Caco-2 (cell line): Measurements from ENCODE around the gene SYT12. TPM values are rescaled to one million over a fixed set of nuclear protein-coding genes. Genes with fewer than 3 reads are reported as not detected.
A peak's percentile ranks its signal among the peaks of the same experiment; 100 is the strongest.

Experiments
- BruUV-seq: library from RNA; stranded (reverse); fragments of 400-500 nt; replicated peaks from 2 replicates; lab custom pipeline; 2021; lab: Mats Ljungman, UMichigan
- CTCF ChIA-PET: fragments of 300-600 bp; sonication (Branson Sonifier 250); formaldehyde crosslinking; loops from one replicate; lab custom pipeline; 2022; ENCODE audit warnings: antibody characterized with exemption; lab: Charles Lee
- POLR2A ChIA-PET: fragments of 300-600 bp; sonication (Branson Sonifier 250); formaldehyde crosslinking; loops from one replicate; lab custom pipeline; 2022; ENCODE audit warnings: antibody characterized with exemption; lab: Charles Lee
- DNase-seq, 2 experiments: peaks; one replicate each; pipeline versions ENCODE4 v3.0.0 to v3.0.0-alpha.2; 2020 to 2022
- H3K27me3 ChIP-seq: replicated peaks from 2 replicates; pipeline ENCODE4 v1.6.0; 2011; ENCODE audit warnings: low read length; ENCODE audit not compliant: control insufficient read depth, insufficient read depth
- H3K36me3 ChIP-seq: 2 replicates; pipeline ENCODE4 v1.5.1; 2011; ENCODE audit warnings: low read length; ENCODE audit not compliant: control insufficient read depth, insufficient read depth
- H3K4me1 ChIP-seq: fragments of 250-450 bp; sonication (Bioruptor Pico); 2 replicates; pipeline ENCODE4 v1.5.1; 2020; ENCODE audit warnings: mild to moderate bottlenecking
- H3K4me3 ChIP-seq: 2 replicates; pipeline ENCODE4 v1.5.1; 2011; ENCODE audit warnings: low read depth, mild to moderate bottlenecking, control low read depth, low read length
- H3K9me3 ChIP-seq: fragments of 250-450 bp; sonication (Bioruptor Pico); 2 replicates; pipeline ENCODE4 v1.5.1; 2020; ENCODE audit warnings: mild to moderate bottlenecking, moderate library complexity
- H3K27ac Mint-ChIP-seq: one replicate; pipeline ENCODE4 v1.8.0; 2022; ENCODE audit warnings: mixed read lengths; ENCODE audit not compliant: unreplicated experiment
- H3K27me3 Mint-ChIP-seq: one replicate; pipeline ENCODE4 v1.8.0; 2022; ENCODE audit warnings: mixed read lengths; ENCODE audit not compliant: insufficient read depth, unreplicated experiment
- H3K36me3 Mint-ChIP-seq: one replicate; pipeline ENCODE4 v1.8.0; 2022; ENCODE audit warnings: mild to moderate bottlenecking, mixed read lengths; ENCODE audit not compliant: insufficient read depth, unreplicated experiment
- H3K4me1 Mint-ChIP-seq: one replicate; pipeline ENCODE4 v1.8.0; 2022; ENCODE audit warnings: low read depth, mixed read lengths; ENCODE audit not compliant: unreplicated experiment
- H3K4me3 Mint-ChIP-seq: one replicate; pipeline ENCODE4 v1.8.0; 2022; ENCODE audit warnings: mild to moderate bottlenecking, moderate library complexity, mixed read lengths; ENCODE audit not compliant: unreplicated experiment
- H3K9me3 Mint-ChIP-seq: one replicate; pipeline ENCODE4 v1.8.0; 2022; ENCODE audit warnings: mixed read lengths; ENCODE audit not compliant: unreplicated experiment
- intact Hi-C: fragments of 100-400 bp; cut with micrococcal nuclease; formaldehyde crosslinking; loops from one replicate; pipeline ENCODE4 v1.10.0; 2022; ENCODE audit not compliant: unreplicated experiment
- total RNA-seq: library from RNA; stranded (reverse); gene quantifications from 2 replicates; pipeline ENCODE4 v1.2.3, GENCODE V29; 2022
- TF ChIP-seq, protein P1 (sequence below), 2 experiments: fragments of 200-600 bp in 1 of 2; IDR thresholded peaks; 1 replicate in 1 of 2; 2 replicates in 1 of 2; pipeline versions ENCODE4 v1.5.1 to v1.8.0; 2011 to 2022; ENCODE audit warnings: antibody characterized with exemption in 1 of 2, control low read depth in 1 of 2, inconsistent platforms in 1 of 2, low read depth in 1 of 2, low read length in 1 of 2, mild to moderate bottlenecking in 1 of 2, moderate library complexity in 1 of 2; ENCODE audit not compliant: insufficient read depth in 1 of 2, severe bottlenecking in 1 of 2, unreplicated experiment in 1 of 2

Gene SYT12
- total RNA-seq, 1 experiment from 2014 or later: 0.82 TPM

DNA sequence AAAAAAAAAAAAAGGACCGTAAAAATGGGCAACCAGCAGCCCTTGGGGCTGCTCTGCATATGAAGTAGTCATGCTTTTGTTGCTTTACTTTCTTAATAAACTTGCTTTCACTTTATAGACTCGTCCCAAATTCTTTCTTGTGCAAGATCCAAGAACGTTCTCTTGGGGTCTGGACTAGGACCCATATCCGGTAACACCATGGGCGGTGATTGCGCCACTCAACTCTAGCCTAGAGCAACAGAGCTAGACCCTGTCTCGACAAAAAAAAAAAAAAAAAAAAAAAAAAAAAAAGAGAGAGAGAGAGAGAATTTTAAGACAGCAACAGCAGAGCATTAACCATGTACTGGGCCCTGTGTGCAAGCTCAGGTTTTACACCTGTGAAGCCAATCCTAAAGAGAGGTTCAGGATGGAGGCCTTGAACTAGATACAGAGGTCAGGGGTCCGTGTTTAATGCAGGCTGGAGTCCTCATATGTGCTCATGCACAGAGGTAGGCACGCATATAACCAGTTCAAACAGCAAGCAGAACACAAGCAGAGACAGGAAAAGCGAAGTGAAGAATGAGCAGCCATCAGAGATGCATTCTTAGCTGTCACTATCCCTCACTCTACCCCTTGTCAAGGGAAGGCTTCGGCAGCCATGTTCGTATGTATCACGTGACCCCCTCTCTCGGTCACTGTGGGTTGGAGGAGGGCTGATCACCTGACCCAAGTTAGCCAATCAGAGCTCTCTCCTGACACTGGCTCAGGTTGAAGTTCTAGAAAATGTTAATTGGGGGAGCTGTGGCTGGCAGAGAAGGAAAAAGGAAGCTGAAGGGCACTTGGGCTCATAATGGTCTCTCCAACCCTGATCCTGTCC is 16.7 kb upstream of the SYT12 start:
- no peak overlapping the region for H3K4me3 Mint-ChIP-seq

DNA sequence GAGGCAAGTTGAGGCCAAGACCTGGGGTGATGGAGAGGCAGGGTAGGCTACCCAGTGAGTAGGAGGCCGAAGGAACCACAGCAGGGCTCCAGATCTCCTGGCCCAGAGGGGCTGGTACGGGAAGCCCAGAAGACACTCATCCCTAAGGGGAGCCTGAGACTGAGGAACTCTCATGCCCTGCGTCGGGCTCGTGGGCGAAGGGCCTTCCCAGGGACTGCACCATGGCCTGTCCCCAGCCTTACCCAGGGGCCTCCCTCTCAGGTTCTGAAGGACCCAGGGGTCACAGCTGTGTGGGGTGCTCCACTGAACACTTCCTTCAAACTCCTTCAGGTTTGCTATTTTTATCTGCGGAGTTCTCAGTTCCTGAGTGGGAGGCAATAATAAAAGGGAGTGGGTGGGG is 15.8 kb upstream of the SYT12 start:
- TF ChIP-seq, protein P1, sequence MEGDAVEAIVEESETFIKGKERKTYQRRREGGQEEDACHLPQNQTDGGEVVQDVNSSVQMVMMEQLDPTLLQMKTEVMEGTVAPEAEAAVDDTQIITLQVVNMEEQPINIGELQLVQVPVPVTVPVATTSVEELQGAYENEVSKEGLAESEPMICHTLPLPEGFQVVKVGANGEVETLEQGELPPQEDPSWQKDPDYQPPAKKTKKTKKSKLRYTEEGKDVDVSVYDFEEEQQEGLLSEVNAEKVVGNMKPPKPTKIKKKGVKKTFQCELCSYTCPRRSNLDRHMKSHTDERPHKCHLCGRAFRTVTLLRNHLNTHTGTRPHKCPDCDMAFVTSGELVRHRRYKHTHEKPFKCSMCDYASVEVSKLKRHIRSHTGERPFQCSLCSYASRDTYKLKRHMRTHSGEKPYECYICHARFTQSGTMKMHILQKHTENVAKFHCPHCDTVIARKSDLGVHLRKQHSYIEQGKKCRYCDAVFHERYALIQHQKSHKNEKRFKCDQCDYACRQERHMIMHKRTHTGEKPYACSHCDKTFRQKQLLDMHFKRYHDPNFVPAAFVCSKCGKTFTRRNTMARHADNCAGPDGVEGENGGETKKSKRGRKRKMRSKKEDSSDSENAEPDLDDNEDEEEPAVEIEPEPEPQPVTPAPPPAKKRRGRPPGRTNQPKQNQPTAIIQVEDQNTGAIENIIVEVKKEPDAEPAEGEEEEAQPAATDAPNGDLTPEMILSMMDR (IDR thresholded peaks at IDR 0.05; ENCODE audit: insufficient read depth in 1 of 2, low read depth in 1 of 2, low read length in 1 of 2, severe bottlenecking in 1 of 2, unreplicated experiment in 1 of 2): no peak
- H3K4me1 Mint-ChIP-seq: peaks cover 15% of the 10 kb centered on the region
- Histone ChIP-seq H3K27me3 (no peaks in the 10 kb centered on the region), H3K4me3 (no peak overlapping the region), H3K36me3 (no peaks in the 10 kb centered on the region), H3K9me3 (no peaks in the 10 kb centered on the region), H3K4me1 (peaks cover 14% of the 10 kb centered on the region; the same call in 1 of the 2 replicates)
- CTCF ChIA-PET: interaction anchor here (0.6 to 1.6 kb wide), 3 partner anchors 10 to 33 kb away, joined by 3 to 4 read pairs (median 4); no protein-coding TSS in a partner anchor
- DNase-seq: no peak
- H3K27me3 Mint-ChIP-seq: no peaks in the 10 kb centered on the region
- no TSS peak for BruUV-seq
- H3K9me3 Mint-ChIP-seq: no peaks in the 10 kb centered on the region
- intact Hi-C loops: no loop called here
- no peak overlapping the region for H3K4me3 Mint-ChIP-seq
- peaks cover 6% of the 10 kb centered on the region for H3K36me3 Mint-ChIP-seq
- POLR2A ChIA-PET: no interaction called here
- H3K27ac Mint-ChIP-seq: no peak overlapping the region

More for the DNA sequence above, 16.7 kb upstream of the SYT12 start:
- H3K27me3 ChIP-seq: no peaks in the 10 kb centered on the region
- CTCF ChIA-PET: interaction anchor here (0.6 to 1.6 kb wide), 5 partner anchors 10 to 129 kb away, joined by 3 to 12 read pairs (median 4); no protein-coding TSS in a partner anchor
- intact Hi-C loops: no loop called here
- Mint-ChIP-seq H3K27me3 (no peaks in the 10 kb centered on the region), H3K4me1 (peaks cover 15% of the 10 kb centered on the region), H3K27ac (no peak overlapping the region), H3K9me3 (no peaks in the 10 kb centered on the region), H3K36me3 (peaks cover 6% of the 10 kb centered on the region)
- POLR2A ChIA-PET: interaction anchor here (0.6 kb wide), 2 partner anchors 10 to 250 kb away, joined by 7 to 10 read pairs; no protein-coding TSS in a partner anchor
- no peak overlapping the region for H3K4me3 ChIP-seq
- H3K36me3 ChIP-seq: no peaks in the 10 kb centered on the region
- peak; percentile 74 to 83 for DNase-seq
- H3K9me3 ChIP-seq: no peaks in the 10 kb centered on the region
- peaks cover 16% of the 10 kb centered on the region; the same call in 1 of the 2 replicates for H3K4me1 ChIP-seq
- no TSS peak for BruUV-seq
- TF ChIP-seq, protein P1 (IDR thresholded peaks at IDR 0.05; ENCODE audit: insufficient read depth in 1 of 2, low read depth in 1 of 2, low read length in 1 of 2, severe bottlenecking in 1 of 2, unreplicated experiment in 1 of 2): no peak

DNA sequence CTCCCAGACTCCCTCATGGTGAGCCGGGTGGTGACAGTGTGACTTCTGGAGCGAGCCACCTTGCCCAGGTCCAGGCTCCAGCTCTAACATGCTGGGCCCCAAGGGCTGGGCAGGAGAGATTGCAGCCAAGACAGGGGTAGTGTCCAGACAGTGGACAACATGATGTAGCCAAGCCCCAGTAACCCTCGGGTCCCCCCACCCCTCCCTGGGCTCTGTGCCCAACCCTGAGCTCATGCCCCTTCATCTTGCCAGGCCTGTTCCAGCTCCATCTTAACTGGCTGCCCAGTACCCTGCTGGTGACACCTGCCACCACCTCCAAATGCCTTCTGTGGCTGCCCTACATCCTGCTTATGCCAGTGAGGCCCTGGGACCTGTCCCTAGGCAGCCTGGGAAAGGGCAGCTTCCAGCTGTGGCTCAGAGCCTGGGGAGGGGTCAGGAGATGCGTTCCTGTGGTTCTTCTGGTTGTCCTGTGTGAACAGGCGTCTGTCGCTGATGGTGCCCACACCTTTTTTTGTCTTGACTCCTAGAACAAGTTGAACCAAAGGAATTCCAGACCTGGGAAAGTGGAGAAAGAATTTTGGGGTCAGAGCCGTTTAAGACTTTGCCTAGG is 12.5 kb upstream of the SYT12 start:
- Mint-ChIP-seq H3K4me1 (peaks cover 6% of the 10 kb centered on the region), H3K36me3 (peaks cover 6% of the 10 kb centered on the region), H3K4me3 (no peak overlapping the region), H3K27me3 (no peaks in the 10 kb centered on the region), H3K27ac (no peak overlapping the region), H3K9me3 (no peaks in the 10 kb centered on the region)
- ChIA-PET CTCF (interaction anchor here (2.2 kb wide), 1 partner anchor 11 kb away, joined by 9 read pairs; no protein-coding TSS in a partner anchor), POLR2A (interaction anchor here (0.6 kb wide), 1 partner anchor 113 kb away, joined by 5 read pairs; no protein-coding TSS in a partner anchor)
- BruUV-seq: no TSS peak
- Histone ChIP-seq H3K27me3 (no peaks in the 10 kb centered on the region), H3K4me1 (peaks cover 4% of the 10 kb centered on the region; the same call in 1 of the 2 replicates), H3K36me3 (no peaks in the 10 kb centered on the region), H3K9me3 (no peaks in the 10 kb centered on the region), H3K4me3 (no peak overlapping the region)
- no peak for DNase-seq
- TF ChIP-seq, protein P1 (IDR thresholded peaks at IDR 0.05; ENCODE audit: insufficient read depth in 1 of 2, low read depth in 1 of 2, low read length in 1 of 2, severe bottlenecking in 1 of 2, unreplicated experiment in 1 of 2): no peak
- intact Hi-C loops: no loop called here
